ENCODE data around the gene FADS2.

FADS2 gene

DNA sequence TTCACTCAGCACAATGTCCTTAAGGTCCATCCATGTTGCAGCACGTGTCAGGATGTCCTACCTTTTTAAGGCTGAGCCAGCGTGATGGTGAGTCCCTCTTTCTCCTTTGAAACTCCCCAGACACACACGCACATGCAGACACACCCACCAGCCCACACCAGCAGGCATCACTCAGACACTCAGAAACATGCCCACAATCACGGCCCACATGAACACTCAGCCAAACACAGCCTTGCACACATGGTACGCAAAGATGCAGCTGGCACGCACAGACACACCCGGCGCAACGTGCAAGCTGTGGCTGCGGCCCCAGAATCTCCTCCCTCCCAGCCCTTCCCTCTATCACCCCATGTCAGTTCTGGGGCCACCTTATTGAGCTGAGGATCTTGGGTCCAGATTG lies 55.2 kb downstream of the FADS2 start:
- peaks cover 52% of the 10 kb centered on the region for H3K36me3 ChIP-seq (ENCODE audit: low read depth)
- H3K4me3 ChIP-seq (ENCODE audit: severe bottlenecking), result no peak overlapping the region
- DNase-seq (ENCODE audit: low spot score) (no peak), ATAC-seq (ENCODE audit: low read depth) (no peak)
- no peaks in the 10 kb centered on the region for H3K27me3 ChIP-seq (ENCODE audit: insufficient read depth, poor library complexity, severe bottlenecking)
- H3K9me3 ChIP-seq (ENCODE audit: severe bottlenecking), result no peaks in the 10 kb centered on the region
- TF ChIP-seq, protein P1, sequence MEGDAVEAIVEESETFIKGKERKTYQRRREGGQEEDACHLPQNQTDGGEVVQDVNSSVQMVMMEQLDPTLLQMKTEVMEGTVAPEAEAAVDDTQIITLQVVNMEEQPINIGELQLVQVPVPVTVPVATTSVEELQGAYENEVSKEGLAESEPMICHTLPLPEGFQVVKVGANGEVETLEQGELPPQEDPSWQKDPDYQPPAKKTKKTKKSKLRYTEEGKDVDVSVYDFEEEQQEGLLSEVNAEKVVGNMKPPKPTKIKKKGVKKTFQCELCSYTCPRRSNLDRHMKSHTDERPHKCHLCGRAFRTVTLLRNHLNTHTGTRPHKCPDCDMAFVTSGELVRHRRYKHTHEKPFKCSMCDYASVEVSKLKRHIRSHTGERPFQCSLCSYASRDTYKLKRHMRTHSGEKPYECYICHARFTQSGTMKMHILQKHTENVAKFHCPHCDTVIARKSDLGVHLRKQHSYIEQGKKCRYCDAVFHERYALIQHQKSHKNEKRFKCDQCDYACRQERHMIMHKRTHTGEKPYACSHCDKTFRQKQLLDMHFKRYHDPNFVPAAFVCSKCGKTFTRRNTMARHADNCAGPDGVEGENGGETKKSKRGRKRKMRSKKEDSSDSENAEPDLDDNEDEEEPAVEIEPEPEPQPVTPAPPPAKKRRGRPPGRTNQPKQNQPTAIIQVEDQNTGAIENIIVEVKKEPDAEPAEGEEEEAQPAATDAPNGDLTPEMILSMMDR (IDR thresholded peaks at IDR 0.05; ENCODE audit: poor library complexity, severe bottlenecking), result no peak
- no peak overlapping the region for H3K27ac ChIP-seq (ENCODE audit: poor library complexity, severe bottlenecking)
- peaks cover 15% of the 10 kb centered on the region for H3K4me1 ChIP-seq (ENCODE audit: insufficient read depth, poor library complexity, severe bottlenecking)

DNA sequence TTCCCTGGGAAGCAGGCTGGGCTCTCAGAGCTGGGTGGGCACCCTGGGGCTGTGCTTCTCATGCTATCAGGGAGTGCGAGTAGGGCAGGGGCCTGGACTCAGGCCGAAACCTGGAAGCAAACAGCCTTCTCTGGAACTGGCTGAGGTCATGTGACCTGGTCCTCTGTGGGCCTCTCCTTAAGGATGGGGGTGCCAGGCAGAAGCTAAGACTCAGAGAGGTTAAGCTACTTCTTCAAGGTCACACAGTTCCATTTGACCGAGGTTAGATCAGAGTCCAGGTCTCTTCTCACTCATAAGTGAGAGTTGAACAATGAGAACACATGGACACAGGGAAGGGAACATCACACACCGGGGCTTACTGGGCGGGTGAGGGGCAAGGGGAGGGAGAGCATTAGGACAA lies 55.8 kb downstream of the FADS2 start:
- Histone ChIP-seq H3K36me3 (ENCODE audit: low read depth) (peaks cover 53% of the 10 kb centered on the region), H3K4me3 (ENCODE audit: severe bottlenecking) (no peak overlapping the region), H3K9me3 (ENCODE audit: severe bottlenecking) (no peaks in the 10 kb centered on the region), H3K4me1 (ENCODE audit: insufficient read depth, poor library complexity, severe bottlenecking) (peaks cover 18% of the 10 kb centered on the region), H3K27me3 (ENCODE audit: insufficient read depth, poor library complexity, severe bottlenecking) (no peaks in the 10 kb centered on the region), H3K27ac (ENCODE audit: poor library complexity, severe bottlenecking) (no peak overlapping the region)
- DNase-seq (ENCODE audit: low spot score) (no peak), ATAC-seq (ENCODE audit: low read depth) (no peak)
- TF ChIP-seq, protein P1 (IDR thresholded peaks at IDR 0.05; ENCODE audit: poor library complexity, severe bottlenecking), result no peak

DNA sequence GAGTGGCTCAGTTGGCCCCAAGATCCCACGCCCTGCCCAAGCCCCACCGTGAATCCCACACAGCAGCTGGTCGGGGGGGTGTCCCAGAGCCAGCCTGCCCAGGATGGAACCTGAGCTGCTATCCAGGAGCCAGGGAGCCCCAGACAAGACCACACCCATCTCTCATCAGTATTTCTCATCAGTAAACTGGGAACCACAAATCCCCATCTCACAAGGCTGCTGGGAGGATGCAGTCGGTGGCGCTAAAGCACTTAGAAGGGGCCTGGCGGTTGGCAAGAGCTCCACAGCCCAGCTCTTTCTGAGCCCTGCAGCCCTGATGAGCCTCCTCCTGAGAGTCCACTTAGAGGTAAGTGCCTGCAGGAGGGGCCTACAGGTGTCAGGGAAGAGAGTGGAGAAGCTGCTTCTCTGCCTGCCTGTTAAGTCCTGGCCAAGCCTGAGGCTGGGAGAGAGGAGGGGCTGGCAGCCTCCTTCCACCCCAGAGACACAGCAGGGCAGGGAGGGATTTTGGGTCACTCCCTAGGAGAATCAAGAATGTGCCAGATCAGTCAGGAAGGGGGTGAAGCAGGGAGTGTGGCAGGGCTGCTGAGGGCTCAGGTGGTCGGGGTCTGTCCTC lies 57.2 kb downstream of the FADS2 start:
- Histone ChIP-seq H3K4me1 (ENCODE audit: insufficient read depth, poor library complexity, severe bottlenecking) (peaks cover 26% of the 10 kb centered on the region), H3K27ac (ENCODE audit: poor library complexity, severe bottlenecking) (peak overlapping the region; percentile 84), H3K27me3 (ENCODE audit: insufficient read depth, poor library complexity, severe bottlenecking) (no peaks in the 10 kb centered on the region), H3K4me3 (ENCODE audit: severe bottlenecking) (no peak overlapping the region), H3K36me3 (ENCODE audit: low read depth) (peaks cover 49% of the 10 kb centered on the region), H3K9me3 (ENCODE audit: severe bottlenecking) (no peaks in the 10 kb centered on the region)
- ATAC-seq (ENCODE audit: low read depth) (no peak), DNase-seq (ENCODE audit: low spot score) (no peak)
- TF ChIP-seq, protein P1 (IDR thresholded peaks at IDR 0.05; ENCODE audit: poor library complexity, severe bottlenecking), result no peak

DNA sequence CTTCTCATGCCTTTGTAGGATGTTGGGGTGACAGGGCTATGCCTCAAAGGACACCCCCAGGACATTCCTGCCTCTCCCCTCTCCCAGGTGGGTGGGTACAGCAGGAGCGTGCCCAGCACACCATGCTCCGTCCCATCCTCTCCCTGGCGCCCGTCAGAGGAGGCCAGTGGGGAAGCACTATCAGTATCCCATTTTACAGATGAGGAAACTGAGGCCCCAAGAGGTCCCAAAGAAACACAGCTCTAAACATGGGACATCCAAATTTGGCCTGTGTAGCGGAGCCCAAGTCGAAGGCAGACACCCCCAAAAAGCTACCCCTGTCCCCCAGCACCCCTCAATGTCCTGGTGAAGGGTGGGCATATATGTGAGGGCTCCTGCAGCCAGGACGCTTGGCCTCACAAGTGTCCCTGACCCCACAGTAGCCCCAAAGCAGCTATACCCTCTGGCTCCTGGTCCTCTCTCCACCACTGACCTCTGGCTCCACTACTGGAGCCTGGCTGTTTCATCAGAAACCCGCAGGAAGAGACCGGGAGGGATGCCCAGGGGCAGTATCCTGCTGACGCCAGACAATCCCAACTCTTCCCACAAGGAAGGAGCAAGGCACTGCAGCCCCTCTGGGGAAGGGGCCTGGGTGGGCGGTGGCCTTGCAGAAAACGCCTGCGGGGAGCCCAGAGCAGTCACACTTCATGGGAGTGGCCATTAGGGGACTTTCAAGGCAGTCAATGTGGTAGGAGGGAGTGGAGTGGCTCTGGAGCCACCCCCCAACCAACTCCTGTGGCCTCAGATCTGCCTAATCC lies 57.9 kb downstream of the FADS2 start:
- no peak overlapping the region for H3K4me3 ChIP-seq (ENCODE audit: severe bottlenecking)
- DNase-seq (ENCODE audit: low spot score), result no peak
- peaks cover 49% of the 10 kb centered on the region for H3K36me3 ChIP-seq (ENCODE audit: low read depth)
- TF ChIP-seq, protein P1 (IDR thresholded peaks at IDR 0.05; ENCODE audit: poor library complexity, severe bottlenecking), result no peak
- peak overlapping the region; percentile 84 for H3K27ac ChIP-seq (ENCODE audit: poor library complexity, severe bottlenecking)
- no peaks in the 10 kb centered on the region for H3K27me3 ChIP-seq (ENCODE audit: insufficient read depth, poor library complexity, severe bottlenecking)
- ATAC-seq (ENCODE audit: low read depth), result no peak
- peaks cover 26% of the 10 kb centered on the region for H3K4me1 ChIP-seq (ENCODE audit: insufficient read depth, poor library complexity, severe bottlenecking)
- H3K9me3 ChIP-seq (ENCODE audit: severe bottlenecking), result no peaks in the 10 kb centered on the region

DNA sequence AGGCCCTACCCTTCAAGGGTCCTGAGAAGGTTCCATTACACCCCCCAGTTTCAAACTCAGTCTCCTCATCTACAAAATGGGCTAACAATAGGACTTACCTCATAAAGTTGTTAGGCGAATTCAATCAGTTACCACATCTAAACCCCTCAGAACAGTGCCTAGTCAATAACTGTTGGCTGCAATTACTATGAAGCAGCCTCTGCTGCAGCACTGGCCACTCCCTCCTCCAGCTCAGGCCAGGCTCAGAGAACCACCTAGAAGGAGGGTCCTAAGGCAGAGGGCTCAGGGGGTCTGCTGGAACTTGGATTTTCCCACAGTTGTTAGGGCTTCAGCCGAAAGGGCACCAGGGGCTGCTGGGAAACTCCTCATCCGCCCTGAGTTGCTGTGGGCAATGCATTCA lies 58.5 kb downstream of the FADS2 start:
- ATAC-seq (ENCODE audit: low read depth) (no peak), DNase-seq (ENCODE audit: low spot score) (no peak)
- Histone ChIP-seq H3K36me3 (ENCODE audit: low read depth) (peaks cover 49% of the 10 kb centered on the region), H3K27ac (ENCODE audit: poor library complexity, severe bottlenecking) (peak overlapping the region; percentile 84), H3K9me3 (ENCODE audit: severe bottlenecking) (no peaks in the 10 kb centered on the region), H3K4me1 (ENCODE audit: insufficient read depth, poor library complexity, severe bottlenecking) (peaks cover 26% of the 10 kb centered on the region), H3K4me3 (ENCODE audit: severe bottlenecking) (no peak overlapping the region), H3K27me3 (ENCODE audit: insufficient read depth, poor library complexity, severe bottlenecking) (no peaks in the 10 kb centered on the region)
- TF ChIP-seq, protein P1 (IDR thresholded peaks at IDR 0.05; ENCODE audit: poor library complexity, severe bottlenecking), result no peak

Measured in RWPE2 (cell line).